Panc1 (cell line): ENCODE data around the gene IRF2BP1. TPM values are rescaled to one million over a fixed set of nuclear protein-coding genes. Genes with fewer than 3 reads are reported as not detected.
"Not testable (repeated sequence)": the region's sequence is repeated elsewhere in the genome, so short reads cannot be mapped to it uniquely, and the experiment has no call there.

Source experiments
- ATAC-seq: fragments of 200-7000 bp; cut with Tn5 transposase; 2 replicates; pipeline ENCODE4 v1.9.1; 2020; ENCODE audit warnings: mild to moderate bottlenecking, moderate library complexity
- BruUV-seq: library from RNA; stranded (reverse); fragments of 400-500 nt; replicated peaks from 2 replicates; lab custom pipeline; 2021; lab: Mats Ljungman, UMichigan
- CTCF ChIA-PET: fragments of 300-600 bp; sonication (Branson Sonifier 250); formaldehyde crosslinking; loops from one replicate; lab custom pipeline; 2022; ENCODE audit warnings: antibody characterized with exemption; lab: Charles Lee
- POLR2A ChIA-PET: fragments of 300-600 bp; sonication (Branson Sonifier 250); formaldehyde crosslinking; loops from one replicate; lab custom pipeline; 2022; ENCODE audit warnings: antibody characterized with exemption; lab: Charles Lee
- DNase-seq: peaks from one replicate; pipeline ENCODE4 v3.0.0-alpha.2; 2010; ENCODE audit warnings: low read depth, low spot score
- H3K27ac ChIP-seq: 2 replicates; pipeline ENCODE4 v1.5.1; 2011; ENCODE audit warnings: mild to moderate bottlenecking, low read length, inconsistent platforms
- H3K27me3 ChIP-seq: fragments of 200-500 bp; sonication (Bioruptor generic); 2 replicates; pipeline ENCODE4 v1.6.0; 2014; ENCODE audit warnings: low read length, inconsistent platforms; ENCODE audit not compliant: control insufficient read depth, insufficient read depth
- H3K36me3 ChIP-seq: fragments of 200-500 bp; sonication (Bioruptor generic); 2 replicates; pipeline ENCODE4 v1.5.1; 2014; ENCODE audit warnings: inconsistent platforms, mild to moderate bottlenecking, low read length, moderate library complexity; ENCODE audit not compliant: control insufficient read depth, insufficient read depth
- H3K4me1 ChIP-seq: 2 replicates; pipeline ENCODE4 v1.5.1; 2011; ENCODE audit warnings: inconsistent platforms, mild to moderate bottlenecking, low read length, moderate library complexity; ENCODE audit not compliant: control insufficient read depth, insufficient read depth
- H3K4me3 ChIP-seq, 2 experiments: 2 replicates each; pipeline ENCODE4 v1.5.1; 2011 to 2012; ENCODE audit warnings: low read depth in 2 of 2, low read length in 2 of 2, mild to moderate bottlenecking in 2 of 2, inconsistent platforms in 1 of 2, moderate library complexity in 1 of 2
- H3K9me3 ChIP-seq: fragments of 200-500 bp; sonication (Bioruptor generic); 2 replicates; pipeline ENCODE4 v1.5.1; 2014; ENCODE audit warnings: low read depth, mild to moderate bottlenecking, inconsistent platforms, low read length, moderate library complexity; ENCODE audit not compliant: control insufficient read depth, insufficient read depth
- POLR2AphosphoS5 ChIP-seq: IDR thresholded peaks from 2 replicates; pipeline ENCODE4 v1.6.1; 2012; ENCODE audit warnings: mild to moderate bottlenecking, low read depth, low read length, moderate library complexity
- SIN3A ChIP-seq: IDR thresholded peaks from 2 replicates; pipeline ENCODE4 v1.6.1; 2012; ENCODE audit warnings: low read depth, mild to moderate bottlenecking, low read length, moderate library complexity, borderline replicate concordance; ENCODE audit not compliant: insufficient read depth
- TCF7L2 ChIP-seq: IDR thresholded peaks from 2 replicates; pipeline ENCODE4 v1.6.1; 2011; ENCODE audit warnings: mild to moderate bottlenecking, low read depth, low read length, inconsistent platforms
- in situ Hi-C: cut with HindIII; loops from 2 replicates; pipeline ENCODE4 v1.10.0; 2016; ENCODE audit warnings: low sequenced_read_pairs, low pct_unique_long_range_greater_than_20kb
- intact Hi-C: fragments of 100-400 bp; cut with micrococcal nuclease; formaldehyde crosslinking; loops from one replicate; pipeline ENCODE4 v1.10.0; 2022; ENCODE audit not compliant: unreplicated experiment
- total RNA-seq: library from RNA; stranded (reverse); gene quantifications from one replicate; pipeline ENCODE4 v1.2.1, GENCODE V29; 2021; ENCODE audit not compliant: unreplicated experiment
- TF ChIP-seq, protein P1 (sequence below), 2 experiments: IDR thresholded peaks; 2 replicates each; pipeline ENCODE4 v1.6.1; 2011 to 2012; ENCODE audit warnings: low read depth in 2 of 2, control low read depth in 1 of 2, low read length in 1 of 2, mild to moderate bottlenecking in 1 of 2, moderate library complexity in 1 of 2; ENCODE audit not compliant: insufficient read depth in 1 of 2
- TF ChIP-seq, protein P2 (sequence below): fragments of 450-650 bp; IDR thresholded peaks from 2 replicates; pipeline ENCODE4 v1.5.1; 2017; ENCODE audit warnings: mild to moderate bottlenecking

IRF2BP1 gene
- total RNA-seq, 1 experiment from 2014 or later: 21.9 TPM

DNA sequence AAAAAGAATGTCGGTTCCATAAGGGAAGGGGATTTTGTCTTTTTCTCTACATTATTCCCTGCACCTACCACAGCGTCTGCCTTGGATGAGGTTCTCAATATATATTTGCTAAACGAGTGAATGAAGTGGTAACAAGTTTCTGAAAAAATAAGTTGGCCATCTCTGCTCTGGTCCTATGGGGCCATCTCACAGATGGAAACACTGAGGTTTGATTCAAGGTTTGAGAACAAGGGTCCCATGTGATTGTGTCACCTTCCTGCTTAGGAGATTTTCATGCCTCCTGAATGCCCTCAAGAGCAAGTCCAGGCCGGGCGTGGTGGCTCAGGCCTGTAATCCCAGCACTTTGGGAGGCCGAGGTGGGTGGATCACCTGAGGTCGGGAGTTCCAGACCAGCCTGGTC is 13.3 kb upstream of the IRF2BP1 start:
- Histone ChIP-seq H3K27me3 (no peaks in the 10 kb centered on the region), H3K9me3 (no peaks in the 10 kb centered on the region), H3K36me3 (peaks cover 2% of the 10 kb centered on the region; the same call in 1 of the 2 replicates), H3K4me3 (no peak overlapping the region), H3K4me1 (peaks cover 3% of the 10 kb centered on the region), H3K27ac (no peak overlapping the region)
- no peak for ATAC-seq
- intact Hi-C loops: no loop called here
- no TSS peak for BruUV-seq
- POLR2A ChIA-PET: no interaction called here
- CTCF ChIA-PET: no interaction called here
- no peak for DNase-seq
- in situ Hi-C loops: no loop called here
- TF ChIP-seq, protein P1, sequence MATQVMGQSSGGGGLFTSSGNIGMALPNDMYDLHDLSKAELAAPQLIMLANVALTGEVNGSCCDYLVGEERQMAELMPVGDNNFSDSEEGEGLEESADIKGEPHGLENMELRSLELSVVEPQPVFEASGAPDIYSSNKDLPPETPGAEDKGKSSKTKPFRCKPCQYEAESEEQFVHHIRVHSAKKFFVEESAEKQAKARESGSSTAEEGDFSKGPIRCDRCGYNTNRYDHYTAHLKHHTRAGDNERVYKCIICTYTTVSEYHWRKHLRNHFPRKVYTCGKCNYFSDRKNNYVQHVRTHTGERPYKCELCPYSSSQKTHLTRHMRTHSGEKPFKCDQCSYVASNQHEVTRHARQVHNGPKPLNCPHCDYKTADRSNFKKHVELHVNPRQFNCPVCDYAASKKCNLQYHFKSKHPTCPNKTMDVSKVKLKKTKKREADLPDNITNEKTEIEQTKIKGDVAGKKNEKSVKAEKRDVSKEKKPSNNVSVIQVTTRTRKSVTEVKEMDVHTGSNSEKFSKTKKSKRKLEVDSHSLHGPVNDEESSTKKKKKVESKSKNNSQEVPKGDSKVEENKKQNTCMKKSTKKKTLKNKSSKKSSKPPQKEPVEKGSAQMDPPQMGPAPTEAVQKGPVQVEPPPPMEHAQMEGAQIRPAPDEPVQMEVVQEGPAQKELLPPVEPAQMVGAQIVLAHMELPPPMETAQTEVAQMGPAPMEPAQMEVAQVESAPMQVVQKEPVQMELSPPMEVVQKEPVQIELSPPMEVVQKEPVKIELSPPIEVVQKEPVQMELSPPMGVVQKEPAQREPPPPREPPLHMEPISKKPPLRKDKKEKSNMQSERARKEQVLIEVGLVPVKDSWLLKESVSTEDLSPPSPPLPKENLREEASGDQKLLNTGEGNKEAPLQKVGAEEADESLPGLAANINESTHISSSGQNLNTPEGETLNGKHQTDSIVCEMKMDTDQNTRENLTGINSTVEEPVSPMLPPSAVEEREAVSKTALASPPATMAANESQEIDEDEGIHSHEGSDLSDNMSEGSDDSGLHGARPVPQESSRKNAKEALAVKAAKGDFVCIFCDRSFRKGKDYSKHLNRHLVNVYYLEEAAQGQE (IDR thresholded peaks at IDR 0.05; ENCODE audit: insufficient read depth in 1 of 2, low read depth in 2 of 2, low read length in 1 of 2): no peak
- TF ChIP-seq SIN3A (no peak), POLR2AphosphoS5 (no peak), TCF7L2 (no peak)
- TF ChIP-seq, protein P2, sequence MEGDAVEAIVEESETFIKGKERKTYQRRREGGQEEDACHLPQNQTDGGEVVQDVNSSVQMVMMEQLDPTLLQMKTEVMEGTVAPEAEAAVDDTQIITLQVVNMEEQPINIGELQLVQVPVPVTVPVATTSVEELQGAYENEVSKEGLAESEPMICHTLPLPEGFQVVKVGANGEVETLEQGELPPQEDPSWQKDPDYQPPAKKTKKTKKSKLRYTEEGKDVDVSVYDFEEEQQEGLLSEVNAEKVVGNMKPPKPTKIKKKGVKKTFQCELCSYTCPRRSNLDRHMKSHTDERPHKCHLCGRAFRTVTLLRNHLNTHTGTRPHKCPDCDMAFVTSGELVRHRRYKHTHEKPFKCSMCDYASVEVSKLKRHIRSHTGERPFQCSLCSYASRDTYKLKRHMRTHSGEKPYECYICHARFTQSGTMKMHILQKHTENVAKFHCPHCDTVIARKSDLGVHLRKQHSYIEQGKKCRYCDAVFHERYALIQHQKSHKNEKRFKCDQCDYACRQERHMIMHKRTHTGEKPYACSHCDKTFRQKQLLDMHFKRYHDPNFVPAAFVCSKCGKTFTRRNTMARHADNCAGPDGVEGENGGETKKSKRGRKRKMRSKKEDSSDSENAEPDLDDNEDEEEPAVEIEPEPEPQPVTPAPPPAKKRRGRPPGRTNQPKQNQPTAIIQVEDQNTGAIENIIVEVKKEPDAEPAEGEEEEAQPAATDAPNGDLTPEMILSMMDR: no peak

DNA sequence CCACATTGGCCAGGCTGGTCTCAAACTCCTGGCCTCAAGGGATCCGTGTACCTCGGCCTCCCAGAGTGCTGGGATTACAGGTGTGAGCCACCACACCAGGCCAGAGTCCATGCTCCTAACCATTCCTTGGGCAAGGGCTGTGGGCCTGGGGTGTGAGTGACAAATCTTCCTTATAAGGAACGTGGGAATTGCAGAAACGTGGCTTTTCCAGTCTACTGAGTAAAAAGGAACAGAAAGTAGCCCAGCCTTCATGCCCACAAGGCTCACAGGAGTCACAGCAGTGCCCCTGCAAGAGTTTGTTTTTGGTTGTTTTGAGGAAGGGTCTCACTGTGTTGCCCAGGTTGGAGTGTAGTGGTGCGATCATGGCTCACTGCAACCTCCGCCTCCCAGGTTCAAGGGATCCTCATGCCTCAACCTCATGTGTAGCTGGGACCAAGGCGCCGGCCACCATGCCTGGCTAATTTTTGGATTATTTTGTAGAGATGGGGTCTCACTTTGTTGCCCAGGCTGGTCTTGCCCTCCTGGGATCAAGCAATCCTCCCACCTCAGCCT is 11.4 kb upstream of the IRF2BP1 start:
- in situ Hi-C loops (no loop called here), intact Hi-C loops (no loop called here)
- TF ChIP-seq TCF7L2 (no peak), SIN3A (no peak), POLR2AphosphoS5 (no peak)
- TF ChIP-seq, protein P2: no peak
- TF ChIP-seq, protein P1 (IDR thresholded peaks at IDR 0.05; ENCODE audit: insufficient read depth in 1 of 2, low read depth in 2 of 2, low read length in 1 of 2): no peak
- Histone ChIP-seq H3K9me3 (no peaks in the 10 kb centered on the region), H3K4me3 (no peak overlapping the region), H3K4me1 (peaks cover 3% of the 10 kb centered on the region), H3K27me3 (no peaks in the 10 kb centered on the region), H3K27ac (no peak overlapping the region), H3K36me3 (peaks cover 2% of the 10 kb centered on the region; the same call in 1 of the 2 replicates)
- no TSS peak for BruUV-seq
- ChIA-PET POLR2A (no interaction called here), CTCF (no interaction called here)
- ATAC-seq (no peak), DNase-seq (no peak)

DNA sequence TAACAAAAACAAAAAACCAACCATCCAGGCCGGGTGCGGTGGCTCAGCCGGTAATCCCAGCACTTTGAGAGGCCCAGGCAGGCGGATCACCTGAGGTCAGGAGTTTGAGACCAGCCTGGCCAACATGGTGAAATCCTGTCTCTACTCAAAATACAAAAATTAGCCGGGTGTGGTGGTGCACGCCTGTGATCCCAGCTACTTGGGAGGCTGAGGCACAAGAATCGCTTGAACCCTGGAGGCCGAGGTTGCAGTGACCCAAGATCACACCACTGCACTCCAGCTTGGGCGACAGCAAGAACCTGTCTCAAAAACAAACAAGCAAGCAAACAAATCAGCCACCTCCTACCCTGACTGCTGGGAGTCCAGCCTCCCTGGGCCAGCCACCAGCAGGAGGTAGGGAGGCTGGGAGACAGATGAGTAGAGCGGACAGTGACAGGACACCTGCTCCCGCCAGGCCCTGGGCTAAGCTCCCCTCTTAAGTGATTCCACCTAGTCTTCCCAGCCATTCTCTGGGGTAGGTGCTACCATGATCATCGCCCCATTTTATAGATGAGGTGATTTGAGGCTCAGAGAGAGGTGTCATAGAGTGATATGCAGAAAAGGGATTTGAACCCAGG is 10.2 kb upstream of the IRF2BP1 start:
- H3K4me3 ChIP-seq, H3K27me3 ChIP-seq, in situ Hi-C loops, POLR2A ChIA-PET, CTCF ChIA-PET, H3K4me1 ChIP-seq, intact Hi-C loops, DNase-seq, H3K9me3 ChIP-seq, H3K36me3 ChIP-seq, BruUV-seq, ATAC-seq, H3K27ac ChIP-seq: not testable (repeated sequence)
